B cell (primary cell): ENCODE results near the gene SAMSN1.

Source experiments
- CTCF ChIP-seq: fragments of 200-600 bp; IDR thresholded peaks from one replicate; pipeline ENCODE4 v1.8.0; 2022; ENCODE audit warnings: antibody characterized with exemption, mild to moderate bottlenecking
- EZH2 ChIP-seq: IDR thresholded peaks from 2 replicates; pipeline ENCODE4 v1.6.1; 2012; ENCODE audit warnings: borderline replicate concordance, low read depth, mild to moderate bottlenecking, moderate library complexity, low read length; ENCODE audit not compliant: insufficient read depth, poor library complexity, severe bottlenecking

DNA sequence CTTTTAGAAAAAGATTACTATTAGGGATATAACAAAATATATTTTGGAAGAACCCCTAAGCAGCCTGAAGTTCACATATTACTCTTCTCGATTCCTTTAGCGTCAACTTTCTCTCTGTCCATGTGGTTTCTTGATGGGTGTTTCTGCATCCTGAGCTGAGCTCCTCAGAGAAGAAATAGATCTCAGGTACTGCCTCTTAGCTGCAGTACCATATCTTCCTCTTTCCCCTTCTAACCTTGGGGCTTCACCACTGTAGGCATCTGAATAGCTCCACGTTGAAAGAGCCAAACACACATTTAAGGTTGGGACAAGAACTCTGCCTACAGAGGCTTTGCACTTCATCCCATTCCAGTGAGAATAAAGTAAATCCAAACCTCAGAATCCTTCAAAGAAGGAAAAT lies 59.2 kb downstream of the SAMSN1 start:
- TF ChIP-seq CTCF = no peak
- TF ChIP-seq EZH2 = no peak
